SJCRH30 (cell line): Measurements from ENCODE around the gene BTF3. TPM values are rescaled to one million over a fixed set of nuclear protein-coding genes. Genes with fewer than 3 reads are reported as not detected.
"Not testable (repeated sequence)": the region's sequence is repeated elsewhere in the genome, so short reads cannot be mapped to it uniquely, and the experiment has no call there.

Experiments
- DNase-seq, 2 experiments: peaks; one replicate each; pipeline ENCODE4 v3.0.0-alpha.2; 2015 to 2020
- H3K27ac ChIP-seq: fragments of 250-450 bp; sonication (Bioruptor Pico); 2 replicates; pipeline ENCODE4 v1.5.1; 2020; ENCODE audit warnings: mild to moderate bottlenecking, moderate library complexity
- H3K27me3 ChIP-seq: fragments of 250-450 bp; sonication (Bioruptor Pico); 2 replicates; pipeline ENCODE4 v1.5.1; 2020; ENCODE audit warnings: mild to moderate bottlenecking, moderate library complexity
- H3K36me3 ChIP-seq: fragments of 250-450 bp; sonication (Bioruptor Pico); 2 replicates; pipeline ENCODE4 v1.5.1; 2020; ENCODE audit warnings: mild to moderate bottlenecking, moderate library complexity
- H3K4me1 ChIP-seq: fragments of 250-450 bp; sonication (Bioruptor Pico); 2 replicates; pipeline ENCODE4 v1.5.1; 2020; ENCODE audit warnings: mild to moderate bottlenecking, moderate library complexity
- H3K4me3 ChIP-seq: fragments of 250-450 bp; sonication (Bioruptor Pico); 2 replicates; pipeline ENCODE4 v1.5.1; 2020; ENCODE audit warnings: mild to moderate bottlenecking, moderate library complexity
- H3K9me3 ChIP-seq: fragments of 250-450 bp; sonication (Bioruptor Pico); replicated peaks from 2 replicates; pipeline ENCODE4 v1.5.1; 2020; ENCODE audit warnings: mild to moderate bottlenecking, moderate library complexity
- total RNA-seq: library from RNA; depleted of rRNA; stranded (reverse); fragments of >200 nt; shearing (Covaris generic); gene quantifications from 2 replicates; pipeline ENCODE4 v1.2.3, GENCODE V29; 2014; rRNA removed

Gene BTF3
- 1,145 and 1,184 TPM in 2 replicates for total RNA-seq

GRCh38 chr5:73498057-73498992 is at the start of gene BTF3:
TSS of gene BTF3 (plus strand) at chr5:73498442. CDS start at chr5:73498668, 226 bp downstream.
- Histone ChIP-seq H3K27ac (peak within 1 kb of the TSS; percentile 95), H3K4me1 (peaks cover 9% of the 10 kb centered on the region), H3K9me3 (no peaks in the 10 kb centered on the region), H3K27me3 (no peaks in the 10 kb centered on the region), H3K36me3 (peaks cover 40% of the 10 kb centered on the region), H3K4me3 (peak within 1 kb of the TSS; percentile 98)
- DNase-seq = peak; percentile 97 to 98

GRCh38 chr5:73448463-73449136 is 49.6 kb upstream of the BTF3 start, which contains the start of gene FOXD1:
TSS of gene FOXD1 (minus strand) at chr5:73448777. CDS start at chr5:73448362, 415 bp downstream.
- Histone ChIP-seq H3K4me3 (peak within 1 kb of the TSS; percentile 96), H3K9me3 (no peaks in the 10 kb centered on the region), H3K4me1 (no peaks in the 10 kb centered on the region), H3K27me3 (peaks cover 7% of the 10 kb centered on the region; the same call in 1 of the 2 replicates), H3K27ac (peak within 1 kb of the TSS; percentile 47; the same call in 1 of the 2 replicates), H3K36me3 (no peaks in the 10 kb centered on the region)
- DNase-seq = peak; percentile 92 to 93

GRCh38 chr5:73450137-73450536 is 48.1 kb upstream of the BTF3 start:
- no peaks in the 10 kb centered on the region for H3K4me1 ChIP-seq
- no peak overlapping the region for H3K4me3 ChIP-seq
- DNase-seq = no peak
- peaks cover 7% of the 10 kb centered on the region for H3K27me3 ChIP-seq
- H3K9me3 ChIP-seq = no peaks in the 10 kb centered on the region
- no peaks in the 10 kb centered on the region for H3K36me3 ChIP-seq
- no peak overlapping the region for H3K27ac ChIP-seq

- peak overlapping the region; percentile 53 for H3K4me3 ChIP-seq
Measured at GRCh38 chr5:73450672-73451223, 47.5 kb upstream of the BTF3 start.

GRCh38 chr5:73451224-73452130 is 46.8 kb upstream of the BTF3 start:
- H3K27ac ChIP-seq = no peak overlapping the region

More at GRCh38 chr5:73450672-73451223, 47.5 kb upstream of the BTF3 start:
- Histone ChIP-seq H3K27ac (no peak overlapping the region), H3K27me3 (peaks cover 7% of the 10 kb centered on the region), H3K4me1 (no peaks in the 10 kb centered on the region), H3K9me3 (no peaks in the 10 kb centered on the region), H3K36me3 (no peaks in the 10 kb centered on the region)
- DNase-seq = no peak

GRCh38 chr5:73452215-73452614 is 46.0 kb upstream of the BTF3 start:
- DNase-seq = no peak
- Histone ChIP-seq H3K4me3 (no peak overlapping the region), H3K9me3 (no peaks in the 10 kb centered on the region), H3K36me3 (no peaks in the 10 kb centered on the region), H3K27ac (no peak overlapping the region), H3K27me3 (peaks cover 7% of the 10 kb centered on the region), H3K4me1 (no peaks in the 10 kb centered on the region)

More at GRCh38 chr5:73451224-73452130, 46.8 kb upstream of the BTF3 start:
- Histone ChIP-seq H3K4me3 (peak overlapping the region; percentile 53), H3K4me1 (no peaks in the 10 kb centered on the region), H3K27me3 (peaks cover 7% of the 10 kb centered on the region), H3K9me3 (no peaks in the 10 kb centered on the region), H3K36me3 (no peaks in the 10 kb centered on the region)
- peak; percentile 47 to 56 for DNase-seq

- Histone ChIP-seq H3K36me3 (no peaks in the 10 kb centered on the region), H3K4me1 (no peaks in the 10 kb centered on the region), H3K27me3 (peaks cover 7% of the 10 kb centered on the region), H3K27ac (no peak overlapping the region), H3K9me3 (no peaks in the 10 kb centered on the region), H3K4me3 (no peak overlapping the region)
- DNase-seq = peak; percentile 55 to 76
Measured at GRCh38 chr5:73454379-73455036, 43.7 kb upstream of the BTF3 start.

- H3K4me1 ChIP-seq, DNase-seq, H3K36me3 ChIP-seq, H3K9me3 ChIP-seq, H3K27ac ChIP-seq, H3K27me3 ChIP-seq, H3K4me3 ChIP-seq: not testable (repeated sequence)
Measured at GRCh38 chr5:73456462-73456861, 41.8 kb upstream of the BTF3 start.

- no peak overlapping the region for H3K27ac ChIP-seq
- peaks cover 4% of the 10 kb centered on the region; the same call in 1 of the 2 replicates for H3K4me1 ChIP-seq
- H3K27me3 ChIP-seq = no peaks in the 10 kb centered on the region; the same call in 1 of the 2 replicates
- H3K4me3 ChIP-seq = no peak overlapping the region
- H3K36me3 ChIP-seq = no peaks in the 10 kb centered on the region
- H3K9me3 ChIP-seq = no peaks in the 10 kb centered on the region
- DNase-seq = no peak
Measured at GRCh38 chr5:73459366-73459765, 38.9 kb upstream of the BTF3 start.

GRCh38 chr5:73460133-73460532 is 38.1 kb upstream of the BTF3 start:
- H3K36me3 ChIP-seq = no peaks in the 10 kb centered on the region
- H3K27ac ChIP-seq = no peak overlapping the region
- H3K4me3 ChIP-seq = no peak overlapping the region
- H3K27me3 ChIP-seq = no peaks in the 10 kb centered on the region
- no peak for DNase-seq
- H3K9me3 ChIP-seq = no peaks in the 10 kb centered on the region
- H3K4me1 ChIP-seq = peaks cover 8% of the 10 kb centered on the region; the same call in 1 of the 2 replicates

GRCh38 chr5:73464016-73464745 is 34.1 kb upstream of the BTF3 start:
- Histone ChIP-seq H3K36me3 (no peaks in the 10 kb centered on the region), H3K9me3 (no peaks in the 10 kb centered on the region), H3K27me3 (no peaks in the 10 kb centered on the region), H3K27ac (0 out of 2 replicates have a peak overlapping the region, but pooled peaks have one; percentile 5), H3K4me3 (no peak overlapping the region), H3K4me1 (peaks cover 8% of the 10 kb centered on the region; the same call in 1 of the 2 replicates)
- DNase-seq = peak; percentile 21 to 42

GRCh38 chr5:73468638-73469037 is 29.6 kb upstream of the BTF3 start:
- not testable (repeated sequence) for H3K4me3 ChIP-seq, H3K27me3 ChIP-seq, H3K27ac ChIP-seq, H3K36me3 ChIP-seq, H3K9me3 ChIP-seq, DNase-seq, H3K4me1 ChIP-seq

- H3K27me3 ChIP-seq = no peaks in the 10 kb centered on the region
- H3K27ac ChIP-seq = no peak overlapping the region
- H3K9me3 ChIP-seq = no peaks in the 10 kb centered on the region
- H3K4me1 ChIP-seq = no peaks in the 10 kb centered on the region
- DNase-seq = no peak
- H3K4me3 ChIP-seq = no peak overlapping the region
- H3K36me3 ChIP-seq = no peaks in the 10 kb centered on the region
Measured at GRCh38 chr5:73469878-73470277, 28.4 kb upstream of the BTF3 start.
